GM13977 (cell line): ENCODE measurements around the gene PSMG2.
"Not testable (repeated sequence)": the region's sequence is repeated elsewhere in the genome, so short reads cannot be mapped to it uniquely, and the experiment has no call there.

Experiments used
- DNase-seq: peaks from one replicate; pipeline ENCODE4 v3.0.0; 2012; ENCODE audit warnings: low spot score
- CTCF ChIP-seq: IDR thresholded peaks from 2 replicates; pipeline ENCODE4 v1.5.1; 2012; ENCODE audit warnings: mild to moderate bottlenecking, control low read depth; ENCODE audit not compliant: insufficient read depth; ENCODE audit errors: extremely low read depth, missing control alignments
- in situ Hi-C: fragments of 300-500 bp; cut with MboI; formaldehyde crosslinking; loops from one replicate; pipeline ENCODE4 v1.12.0; 2022; ENCODE audit warnings: low sequenced_read_pairs, low pct_unique_long_range_greater_than_20kb, mixed read lengths, inconsistent platforms; ENCODE audit not compliant: unreplicated experiment

PSMG2 gene

GRCh38 chr18:12750076-12750714 lies 47.4 kb downstream of the PSMG2 start:
- peak; percentile 26 for DNase-seq
- TF ChIP-seq CTCF, result no peak

GRCh38 chr18:12750715-12751502 lies 48.1 kb downstream of the PSMG2 start:
- TF ChIP-seq CTCF, result no peak
- peak; percentile 5 for DNase-seq
- in situ Hi-C loops, result loop anchor here (10.0 kb wide), 1 partner anchor 144 kb away; no protein-coding TSS in a partner anchor

More at GRCh38 chr18:12750076-12750714, 47.4 kb downstream of the PSMG2 start:
- in situ Hi-C loops, result loop anchor here (10.0 kb wide), 1 partner anchor 145 kb away; no protein-coding TSS in a partner anchor

- DNase-seq, result peak; percentile 9
- in situ Hi-C loops, result loop anchor here (10.0 kb wide), 1 partner anchor 143 kb away; no protein-coding TSS in a partner anchor
- no peak for TF ChIP-seq CTCF
These were observed 48.7 kb downstream of the PSMG2 start for GRCh38 chr18:12751503-12751884.

- no peak for TF ChIP-seq CTCF
- DNase-seq, result peak; percentile 4
- in situ Hi-C loops, result loop anchor here (10.0 kb wide), 1 partner anchor 143 kb away; no protein-coding TSS in a partner anchor
These were observed 49.0 kb downstream of the PSMG2 start for GRCh38 chr18:12751891-12752290.

- DNase-seq, result no peak
- no peak for TF ChIP-seq CTCF
- in situ Hi-C loops, result loop anchor here (10.0 kb wide), 1 partner anchor 140 kb away; no protein-coding TSS in a partner anchor
These were observed 51.7 kb downstream of the PSMG2 start for GRCh38 chr18:12754511-12754910.

- not testable (repeated sequence) for DNase-seq
- in situ Hi-C loops, result loop anchor here (10.0 kb wide), 1 partner anchor 139 kb away; no protein-coding TSS in a partner anchor
These were observed 52.8 kb downstream of the PSMG2 start for GRCh38 chr18:12755606-12756005.

- in situ Hi-C loops, result loop anchor here (10.0 kb wide), 1 partner anchor 138 kb away; no protein-coding TSS in a partner anchor
- DNase-seq, result not testable (repeated sequence)
These were observed 53.9 kb downstream of the PSMG2 start for GRCh38 chr18:12756619-12757239.

GRCh38 chr18:12758566-12758965 lies 55.7 kb downstream of the PSMG2 start:
- in situ Hi-C loops, result loop anchor here (10.0 kb wide), 1 partner anchor 136 kb away; no protein-coding TSS in a partner anchor
- not testable (repeated sequence) for DNase-seq
